HG02610 (cell line): ENCODE data around the gene KLK7.
"Not testable (repeated sequence)": the region's sequence is repeated elsewhere in the genome, so short reads cannot be mapped to it uniquely, and the experiment has no call there.

Experiments
- ATAC-seq: cut with Tn5 transposase; IDR thresholded peaks from one replicate; pipeline ENCODE4 v1.9.1; 2021; ENCODE audit warnings: mild to moderate bottlenecking, moderate library complexity; ENCODE audit not compliant: unreplicated experiment

Gene KLK7

DNA sequence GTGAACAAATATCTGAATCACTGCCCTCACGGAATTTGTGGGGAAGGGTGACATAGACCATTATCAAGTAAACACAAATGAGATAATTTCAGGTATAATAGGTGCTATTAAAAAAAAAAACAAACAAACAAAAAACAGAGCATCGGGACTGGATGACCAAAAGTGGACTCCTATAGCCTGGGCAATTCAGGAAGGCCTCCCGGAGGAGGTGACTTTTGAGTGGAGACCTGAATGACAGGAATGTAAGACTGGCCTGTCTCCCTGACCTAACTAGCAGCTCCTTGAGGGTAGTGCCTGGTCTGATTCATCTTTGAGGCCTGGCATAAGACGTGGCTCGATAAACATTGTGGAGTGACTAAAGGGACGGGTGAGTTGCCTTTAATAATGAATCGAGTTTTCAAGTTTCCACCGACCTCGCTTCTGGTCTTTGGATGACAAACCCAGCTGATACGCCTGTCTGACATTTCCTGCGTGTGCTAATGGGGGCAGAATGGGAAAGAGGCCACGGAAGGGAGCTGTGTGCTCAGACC is 29.0 kb upstream of the KLK7 start:
- ATAC-seq: no peak

DNA sequence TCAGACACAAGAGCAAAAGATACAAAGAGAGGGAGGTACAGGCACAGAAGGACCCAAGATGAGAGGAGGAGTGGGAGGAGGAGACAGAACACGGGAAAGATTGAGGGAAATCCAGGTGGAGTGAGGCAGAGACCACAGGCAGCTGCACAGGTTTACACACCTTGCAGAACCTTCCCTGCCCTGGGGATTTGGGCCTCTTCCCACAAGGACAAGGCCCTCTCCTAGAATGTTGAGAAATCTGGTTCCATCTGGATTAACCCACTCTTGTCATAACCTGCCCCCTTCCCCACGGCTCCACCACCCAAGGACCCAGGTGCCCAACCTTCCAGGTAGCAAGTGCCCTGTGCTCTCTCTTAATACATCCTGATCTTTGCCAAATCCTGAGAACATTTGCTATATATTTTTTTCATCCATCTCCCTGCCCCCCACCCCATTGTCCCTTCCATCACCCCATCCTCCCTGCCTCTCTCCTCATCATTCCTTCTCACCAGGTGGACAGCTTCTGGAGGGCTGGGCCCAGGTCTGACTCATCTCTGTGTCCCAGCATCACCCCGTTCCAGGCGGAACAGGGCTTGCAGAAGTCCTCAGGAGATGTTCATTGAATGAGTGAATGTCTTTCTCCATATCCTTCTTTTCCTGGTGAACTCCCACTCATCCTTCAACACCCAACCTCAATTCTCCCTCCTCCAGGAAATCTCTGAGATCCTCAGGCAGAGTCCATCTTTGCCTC is 26.5 kb upstream of the KLK7 start:
- no peak for ATAC-seq

DNA sequence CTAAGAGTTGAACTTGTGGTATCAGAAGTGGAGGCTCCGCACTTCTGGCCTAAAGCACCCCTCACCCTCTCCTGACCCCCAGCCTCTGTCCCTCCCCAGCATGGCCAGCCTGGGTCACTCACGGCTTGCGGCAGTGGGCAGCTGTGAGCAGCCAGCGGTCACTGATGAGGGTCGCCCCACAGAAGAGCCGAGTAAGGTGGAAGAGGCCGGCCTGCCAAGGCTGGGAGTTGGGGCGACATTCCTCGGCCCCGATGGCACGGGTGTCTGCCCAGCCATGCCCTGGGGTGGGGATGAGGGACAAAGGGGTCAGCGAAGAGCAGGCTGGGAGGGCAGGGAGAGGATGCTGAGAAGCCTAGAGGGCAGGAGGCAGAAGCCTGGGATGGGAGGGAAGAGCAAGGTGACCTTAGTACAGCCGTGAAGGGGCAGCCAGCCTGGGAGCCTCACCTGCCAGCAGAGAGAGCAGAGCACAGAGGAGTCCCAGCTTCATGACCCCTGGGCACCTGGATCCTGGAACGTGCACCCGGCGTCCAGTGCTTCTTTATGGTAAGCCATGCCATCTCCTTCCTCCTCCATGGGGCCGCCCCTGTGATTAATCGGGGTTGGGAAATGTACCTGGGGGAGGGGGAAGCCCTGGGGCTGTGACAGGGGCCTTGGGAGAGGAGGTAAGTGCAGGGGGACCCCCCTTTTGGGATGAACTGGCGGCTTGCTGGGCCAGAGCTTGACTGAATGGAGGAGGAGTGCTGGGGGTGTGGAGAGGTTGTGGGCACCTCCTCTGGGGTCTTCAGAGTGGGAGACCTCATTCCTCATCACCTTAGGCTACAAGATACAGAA is 25.6 kb upstream of the KLK7 start:
- no peak for ATAC-seq

DNA sequence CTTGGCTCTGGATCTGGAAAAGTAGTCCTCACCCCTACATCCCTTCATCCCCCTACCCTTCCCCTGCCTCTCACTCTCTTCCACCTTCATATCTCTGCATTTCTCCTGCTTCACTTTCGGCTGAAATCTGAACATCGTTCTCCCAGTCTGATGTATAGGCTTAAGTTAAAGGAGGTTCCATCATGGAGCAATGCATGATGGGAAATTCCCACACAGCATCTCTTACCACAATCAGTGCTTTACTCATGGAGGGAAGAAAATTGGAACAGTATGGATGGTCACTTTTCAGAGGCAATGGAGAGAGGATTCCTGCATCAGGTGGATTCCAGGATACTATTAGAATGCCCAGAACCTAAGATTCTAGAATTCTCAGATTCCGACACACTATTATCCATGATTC is 23.8 kb upstream of the KLK7 start:
- ATAC-seq: no peak

DNA sequence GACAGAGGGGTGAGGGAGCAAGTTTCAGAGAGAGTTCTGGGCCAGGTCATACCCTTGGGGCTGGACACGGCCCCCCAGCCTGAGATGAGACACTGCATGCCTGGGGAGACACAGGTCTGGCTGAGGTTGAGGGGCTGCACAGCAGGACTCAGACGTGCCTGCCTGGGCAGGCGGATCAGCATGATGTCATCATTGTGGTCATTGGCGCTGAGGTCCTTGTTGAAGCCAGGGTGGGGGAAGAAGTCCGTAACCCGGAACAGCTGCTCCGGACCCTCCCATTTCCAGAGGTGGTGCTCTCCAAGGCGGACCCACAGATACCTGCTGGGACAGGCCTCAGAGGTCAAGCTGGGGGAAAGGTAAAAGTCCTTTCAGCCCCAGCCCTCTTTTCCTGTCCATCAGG is 22.7 kb upstream of the KLK7 start:
- ATAC-seq: no peak

DNA sequence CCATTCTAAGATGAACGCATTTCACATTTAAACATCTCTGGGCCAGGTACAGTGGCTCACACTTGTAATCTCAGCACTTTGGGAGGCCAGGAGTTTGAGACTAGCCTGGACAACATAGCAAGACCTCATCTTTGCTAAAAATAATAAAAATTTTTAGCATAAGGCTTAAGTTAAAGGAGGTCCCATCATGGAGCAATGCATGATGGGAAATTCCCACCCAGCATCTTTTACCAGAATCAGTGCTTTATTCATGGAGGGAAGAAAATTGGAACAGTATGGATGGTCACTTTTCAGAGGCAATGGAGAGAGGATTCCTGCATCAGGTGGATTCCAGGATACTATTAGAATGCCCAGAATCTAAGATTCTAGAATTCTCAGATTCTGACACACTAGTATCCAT is 21.5 kb upstream of the KLK7 start:
- ATAC-seq: no peak

DNA sequence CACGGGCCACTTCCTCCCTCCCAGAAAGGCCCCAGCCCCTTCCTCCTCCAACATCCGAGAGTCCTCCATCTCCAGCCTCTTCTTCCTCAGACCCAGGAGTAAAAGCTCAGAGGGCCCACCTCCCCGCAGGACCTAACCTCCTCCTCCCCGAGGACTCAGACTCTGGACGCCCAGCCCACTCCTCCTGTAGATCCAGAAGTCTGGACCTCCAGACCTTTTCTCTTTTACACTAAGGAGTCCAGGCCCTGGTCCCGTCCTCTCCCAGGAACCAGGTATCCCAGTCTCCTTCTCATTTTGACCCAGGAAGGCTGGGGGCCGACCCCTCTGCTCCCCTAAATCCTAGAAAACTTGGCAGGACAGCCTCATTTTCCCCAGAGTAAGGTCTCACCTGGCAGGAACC is 19.6 kb upstream of the KLK7 start:
- no peak for ATAC-seq

DNA sequence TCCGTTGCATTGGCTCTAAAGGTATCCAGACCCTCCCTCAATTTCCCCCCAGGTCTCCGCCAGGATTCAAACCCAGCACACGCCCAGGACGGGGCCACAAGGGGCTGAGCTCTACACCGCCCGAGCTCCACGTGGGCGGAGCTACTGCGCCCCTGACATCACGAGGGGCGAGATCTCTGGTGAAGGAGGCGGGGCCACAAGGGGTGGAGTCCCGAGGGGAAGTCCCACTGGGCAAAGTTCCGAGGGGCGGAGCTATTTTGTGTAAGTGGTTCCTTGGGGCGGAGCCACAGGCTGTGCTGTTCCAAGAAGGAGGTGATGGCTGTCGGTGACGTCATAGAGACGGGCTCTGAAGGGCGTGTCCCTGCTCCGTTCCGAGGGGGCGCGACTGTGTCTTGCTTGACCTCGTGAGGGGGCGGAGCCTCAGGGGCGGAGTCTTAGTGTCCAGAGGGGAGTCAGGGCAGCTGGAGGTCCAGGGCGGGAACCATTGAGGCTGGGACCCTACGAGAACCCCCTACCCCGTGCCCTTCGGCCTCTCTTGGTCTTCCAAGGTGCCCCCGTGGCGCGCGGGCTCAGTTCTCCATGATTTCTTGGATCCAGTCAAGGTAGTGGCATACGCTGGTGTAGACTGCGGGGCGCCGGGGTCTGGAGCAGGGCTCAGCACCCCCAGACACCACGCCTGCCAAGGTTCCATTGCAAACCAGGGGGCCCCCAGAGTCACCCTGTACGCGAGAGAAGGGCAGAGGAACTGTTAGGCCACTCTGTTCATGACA is 19.0 kb upstream of the KLK7 start:
- no peak for ATAC-seq

DNA sequence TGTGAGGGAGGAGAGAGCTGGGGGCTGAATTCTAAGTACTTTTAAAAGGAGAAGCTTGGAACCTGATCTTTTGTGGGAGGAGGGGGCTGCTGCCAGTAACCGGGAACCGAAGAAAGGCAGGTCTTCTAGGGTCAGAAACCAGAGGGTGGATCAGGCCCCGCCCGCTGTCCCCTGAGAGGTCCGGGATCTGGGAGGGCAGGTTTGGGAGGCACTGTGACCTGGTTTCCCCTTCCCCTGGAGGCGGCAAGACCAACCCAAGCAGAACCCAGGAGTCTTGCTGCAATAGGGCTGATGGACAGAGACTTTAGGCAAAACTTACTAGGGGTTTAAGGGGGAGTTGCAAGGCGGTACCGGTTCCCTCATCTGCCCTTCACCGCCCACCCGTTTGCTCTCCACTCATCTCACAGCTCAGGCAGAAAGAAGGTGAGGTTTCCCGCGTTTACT is 18.4 kb upstream of the KLK7 start:
- ATAC-seq: no peak

DNA sequence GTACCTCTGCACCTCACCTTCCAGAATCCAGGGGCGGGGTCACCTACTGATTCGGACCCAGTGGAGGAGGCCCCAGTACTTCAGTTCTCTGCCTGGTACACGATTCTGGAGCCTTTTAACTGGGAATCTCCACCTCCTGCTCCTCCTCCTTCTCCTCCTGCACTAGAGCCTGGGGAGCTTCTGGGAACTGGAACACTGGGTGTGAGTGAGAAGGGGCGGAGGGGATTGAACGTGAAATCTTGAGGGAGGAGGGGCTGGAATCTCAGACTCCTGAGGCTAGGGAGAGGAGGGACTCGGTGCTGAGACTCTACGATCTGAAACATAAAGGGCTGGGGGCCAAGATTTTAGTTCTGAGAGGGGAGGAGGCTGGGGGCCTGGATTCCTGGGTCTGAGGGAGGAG is 17.8 kb upstream of the KLK7 start, which contains the start of gene KLK8:
TSS of gene KLK8 (minus strand) at position 90 of the 400 bp plus-strand sequence. CDS start 437 bp downstream, outside the sequence.
- ATAC-seq: no peak

DNA sequence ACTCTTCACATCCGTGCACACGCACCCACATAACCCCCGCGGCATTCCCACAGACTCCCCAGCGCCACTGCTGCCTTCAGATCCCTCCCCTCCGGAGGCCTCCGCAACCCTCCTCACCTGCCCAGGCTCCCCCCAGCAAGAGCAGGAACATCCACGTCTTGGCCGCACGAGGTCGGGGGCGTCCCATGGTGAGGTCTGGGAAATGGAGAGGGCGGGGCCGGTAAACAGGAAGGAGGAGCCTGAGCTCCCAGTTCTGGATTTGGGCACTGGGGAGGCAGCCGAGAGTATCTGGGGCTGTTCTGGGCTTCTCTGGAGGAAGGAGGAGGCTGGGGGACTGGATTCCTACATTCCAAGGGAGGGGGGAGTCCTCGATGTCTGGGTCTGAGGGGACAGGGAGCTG is 17.3 kb upstream of the KLK7 start:
- ATAC-seq: no peak

DNA sequence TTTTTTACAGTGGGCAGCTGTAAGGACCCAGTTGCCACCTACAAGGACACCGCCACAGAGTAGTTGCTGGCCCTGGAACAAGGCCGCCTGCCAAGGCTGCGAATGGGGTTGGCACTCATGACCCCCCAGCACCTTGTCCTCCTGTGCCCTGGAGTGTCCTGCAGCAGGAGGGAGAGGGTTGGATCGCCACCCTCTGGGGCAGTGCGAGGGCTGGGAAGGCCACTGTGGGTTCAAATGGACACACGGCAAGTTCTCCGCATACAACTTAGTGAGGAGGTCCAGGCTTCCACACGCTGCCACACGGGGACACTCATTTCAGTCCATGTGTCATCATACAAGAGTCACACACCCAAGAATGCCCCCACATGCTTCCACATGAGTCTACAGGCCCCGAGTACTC is 16.7 kb upstream of the KLK7 start:
- ATAC-seq: no peak

DNA sequence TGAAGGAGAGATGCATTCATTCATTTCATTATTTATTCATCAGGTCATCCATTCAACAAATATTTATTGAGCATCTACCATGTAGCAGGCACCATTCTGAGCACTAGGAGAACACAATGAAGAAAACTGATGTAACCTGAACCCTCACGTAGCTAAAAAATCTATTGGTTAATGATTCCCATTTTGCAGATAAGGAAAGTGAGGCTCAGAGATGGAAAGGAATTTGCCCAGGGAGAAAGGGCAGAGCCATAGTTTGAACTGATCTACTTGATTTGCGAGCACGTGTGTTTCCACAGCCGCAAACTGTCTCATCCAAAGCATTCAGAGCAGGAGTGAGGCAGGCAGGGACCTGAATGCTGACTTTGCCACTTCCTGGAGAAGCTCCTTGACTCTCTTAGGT is 15.0 kb upstream of the KLK7 start:
- no peak for ATAC-seq

DNA sequence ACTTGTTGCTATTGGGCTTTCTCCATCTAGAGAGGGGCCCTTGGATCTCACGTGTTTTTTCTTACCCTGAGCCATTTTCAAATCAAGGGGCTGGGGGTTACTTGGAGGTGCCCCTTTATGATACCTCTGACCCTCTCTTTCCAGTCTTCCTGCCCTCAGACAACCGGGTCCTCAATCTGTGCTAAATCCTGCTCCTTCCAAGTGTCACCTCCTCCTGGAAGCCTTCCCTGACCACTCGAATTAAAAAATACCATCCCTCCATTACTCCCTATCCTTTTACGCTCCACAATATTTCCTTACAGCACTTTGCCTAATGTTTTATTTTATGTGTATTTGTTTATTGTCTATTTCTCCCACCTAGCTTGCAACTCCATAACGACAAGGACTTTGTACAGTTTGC is 14.3 kb upstream of the KLK7 start:
- no peak for ATAC-seq

DNA sequence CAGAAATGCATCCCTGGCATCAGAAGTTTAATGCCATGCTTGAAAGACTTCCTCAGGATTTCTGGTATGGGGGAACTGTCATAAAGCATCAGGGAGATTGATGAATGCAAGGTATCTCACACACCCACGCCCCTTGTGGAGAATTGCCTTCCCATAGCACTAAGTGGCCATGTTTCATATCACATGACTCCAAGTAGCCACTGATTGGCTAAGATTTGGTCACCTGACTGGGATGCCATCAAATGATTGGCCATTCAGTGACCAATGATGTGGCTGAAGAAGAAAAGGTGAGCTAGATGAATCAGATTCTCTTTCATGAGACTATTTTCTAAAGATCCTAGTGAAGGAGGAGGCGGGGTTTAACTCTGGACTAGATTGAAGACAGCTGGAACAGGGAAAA is 10.4 kb upstream of the KLK7 start:
- no peak for ATAC-seq

DNA sequence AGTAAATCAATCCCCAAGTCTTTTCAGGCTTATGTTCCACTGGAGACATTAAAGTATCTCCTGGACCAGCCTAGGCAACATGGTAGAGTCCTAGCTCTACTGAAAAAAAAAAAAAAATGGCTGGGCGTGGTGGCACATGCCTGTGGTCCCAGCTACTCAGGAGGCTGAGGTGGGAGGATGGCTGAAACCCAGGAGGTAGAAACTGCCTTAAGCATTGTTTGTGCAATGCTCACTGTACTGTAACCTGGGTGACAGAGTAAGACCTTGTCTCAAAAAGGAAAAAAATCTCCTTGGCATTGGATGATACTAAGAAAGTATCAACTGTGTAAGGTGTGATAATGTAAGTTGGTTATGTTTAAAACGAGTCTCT is 8.9 kb upstream of the KLK7 start:
- ATAC-seq: no peak

DNA sequence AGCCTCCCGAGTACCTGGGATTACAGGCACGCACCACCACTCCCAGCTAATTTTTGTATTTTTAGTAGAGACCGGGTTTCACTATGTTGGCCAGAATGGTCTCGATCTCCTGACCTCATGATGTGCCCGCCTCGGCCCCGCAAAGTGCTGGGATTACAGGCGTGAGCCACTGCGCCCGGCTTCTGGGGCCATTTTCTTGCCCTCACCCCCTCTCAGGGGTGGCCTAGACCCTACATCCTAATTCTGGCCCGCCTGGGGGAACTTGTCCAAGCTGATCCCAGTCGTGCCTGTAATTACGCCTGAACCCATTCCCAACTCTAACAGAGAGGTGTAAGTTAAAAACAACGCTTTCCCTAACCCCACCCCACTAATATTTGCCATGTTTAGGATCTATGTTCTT is 699 bp upstream of the KLK7 start:
- ATAC-seq: not testable (repeated sequence)

DNA sequence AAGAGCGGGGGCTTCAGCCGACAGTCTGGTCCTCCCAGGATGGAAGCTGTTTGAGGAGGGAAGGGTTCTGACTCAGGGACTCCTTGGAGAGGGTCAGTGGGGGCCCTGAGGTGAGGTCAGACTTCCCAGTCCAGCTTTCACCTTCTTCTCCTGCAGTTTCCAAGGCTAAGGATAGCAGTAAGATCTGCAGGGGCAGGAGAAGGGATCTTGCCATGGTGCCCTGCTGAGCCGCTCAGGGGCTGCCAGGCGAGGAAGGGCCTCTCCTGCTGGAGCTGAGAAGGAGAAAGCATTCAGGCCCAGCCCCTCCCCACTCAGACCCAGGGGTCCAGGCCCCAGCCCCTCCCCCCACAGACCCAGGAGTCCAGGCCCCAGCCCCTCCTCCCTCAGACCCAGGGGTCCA is 1.5 kb downstream of the KLK7 start:
- no peak for ATAC-seq

DNA sequence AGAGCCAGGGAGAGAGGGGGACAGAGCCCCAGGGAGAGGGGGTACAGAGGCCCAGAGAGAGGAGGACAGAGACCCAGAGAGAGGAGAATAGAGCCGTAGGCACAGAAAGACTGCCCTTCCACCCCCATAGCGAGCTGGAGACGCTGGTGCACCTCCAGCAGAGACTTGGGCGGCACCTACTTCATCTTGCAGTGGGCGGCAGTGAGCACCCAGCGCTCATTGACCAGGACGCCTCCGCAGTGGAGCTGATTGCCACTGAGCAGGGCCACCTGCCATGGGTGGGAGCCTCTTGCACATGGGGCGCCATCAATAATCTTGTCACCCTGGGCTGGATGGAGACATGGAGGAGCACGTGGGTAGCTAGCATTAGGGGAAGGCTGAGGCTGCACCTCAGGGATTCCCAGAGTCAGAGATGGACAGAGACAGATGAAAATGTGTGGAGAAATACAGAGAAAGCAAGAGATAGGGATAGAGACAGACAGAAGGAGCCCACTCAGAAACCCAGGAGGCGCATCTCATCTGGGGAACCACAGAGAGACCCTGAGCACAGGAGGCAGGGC is 2.0 kb downstream of the KLK7 start:
- no peak for ATAC-seq

DNA sequence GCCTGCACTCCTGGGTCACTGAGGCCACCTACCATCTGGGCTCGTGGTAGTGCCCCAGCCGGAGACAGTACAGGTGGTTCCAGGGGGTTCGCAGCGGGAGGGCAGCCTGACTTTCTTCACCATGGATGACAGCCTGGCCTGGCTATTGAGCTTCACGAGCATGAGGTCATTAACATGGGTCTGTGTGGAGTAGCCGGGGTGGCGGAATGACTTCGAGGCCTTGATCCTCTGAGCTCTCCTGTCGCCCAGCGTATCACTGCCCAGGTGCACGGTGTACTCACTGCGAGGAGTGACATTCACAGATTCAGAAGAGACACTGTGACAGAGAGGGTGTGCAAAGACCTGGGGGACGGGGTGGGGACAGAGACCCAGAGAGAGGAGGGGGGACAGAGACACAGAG is 3.5 kb downstream of the KLK7 start:
- ATAC-seq: no peak

DNA sequence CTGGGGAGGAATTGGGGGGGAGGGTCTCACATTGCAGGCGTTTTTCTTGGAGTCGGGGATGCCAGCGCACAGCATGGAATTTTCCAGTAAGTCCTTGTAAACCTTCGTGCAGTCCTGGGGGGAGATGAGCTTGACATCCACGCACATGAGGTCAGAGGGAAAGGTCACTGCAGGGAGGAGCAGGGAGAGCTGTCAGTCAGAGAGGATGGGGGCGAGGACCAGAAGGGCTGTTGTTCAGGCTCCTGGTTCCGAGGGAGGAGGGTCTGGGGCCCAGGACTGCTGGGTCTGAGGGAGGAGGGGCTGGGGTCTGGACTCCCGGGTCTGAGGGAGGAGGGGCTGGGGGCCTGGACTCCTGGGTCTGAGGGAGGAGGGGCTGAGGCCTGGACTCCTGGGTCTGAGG is 4.0 kb downstream of the KLK7 start:
- no peak for ATAC-seq
